Subcutaneous adipose tissue (tissue), 4 donors: ENCODE results near the gene UBD. TPM values are rescaled to one million over a fixed set of nuclear protein-coding genes. Genes with fewer than 3 reads are reported as not detected.

Source experiments
- total RNA-seq, 4 donors: library from RNA; depleted of rRNA; stranded (reverse); fragments of >200 nt; gene quantifications; one replicate each; pipeline ENCODE4 v1.1.0, GENCODE V29; 2016
- TF ChIP-seq, protein P1 (sequence below): fragments of 450-650 bp; IDR thresholded peaks from one replicate; pipeline ENCODE4 v1.5.1; 2016; ENCODE audit warnings: low read depth, mild to moderate bottlenecking, control low read depth, antibody characterized with exemption, moderate library complexity

The UBD gene
- total RNA-seq = 10 to 100 TPM in 1 of 4 donors, not detected in 3; 11.5 TPM

GRCh38 chr6:29559524-29560287 is at the start of gene UBD:
Gene UBD (minus strand): TSS chr6:29559732. CDS start chr6:29559701, 31 bp downstream.
- TF ChIP-seq, protein P1, sequence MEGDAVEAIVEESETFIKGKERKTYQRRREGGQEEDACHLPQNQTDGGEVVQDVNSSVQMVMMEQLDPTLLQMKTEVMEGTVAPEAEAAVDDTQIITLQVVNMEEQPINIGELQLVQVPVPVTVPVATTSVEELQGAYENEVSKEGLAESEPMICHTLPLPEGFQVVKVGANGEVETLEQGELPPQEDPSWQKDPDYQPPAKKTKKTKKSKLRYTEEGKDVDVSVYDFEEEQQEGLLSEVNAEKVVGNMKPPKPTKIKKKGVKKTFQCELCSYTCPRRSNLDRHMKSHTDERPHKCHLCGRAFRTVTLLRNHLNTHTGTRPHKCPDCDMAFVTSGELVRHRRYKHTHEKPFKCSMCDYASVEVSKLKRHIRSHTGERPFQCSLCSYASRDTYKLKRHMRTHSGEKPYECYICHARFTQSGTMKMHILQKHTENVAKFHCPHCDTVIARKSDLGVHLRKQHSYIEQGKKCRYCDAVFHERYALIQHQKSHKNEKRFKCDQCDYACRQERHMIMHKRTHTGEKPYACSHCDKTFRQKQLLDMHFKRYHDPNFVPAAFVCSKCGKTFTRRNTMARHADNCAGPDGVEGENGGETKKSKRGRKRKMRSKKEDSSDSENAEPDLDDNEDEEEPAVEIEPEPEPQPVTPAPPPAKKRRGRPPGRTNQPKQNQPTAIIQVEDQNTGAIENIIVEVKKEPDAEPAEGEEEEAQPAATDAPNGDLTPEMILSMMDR = no peak

- TF ChIP-seq, protein P1 = no peak
Measured at GRCh38 chr6:29608131-29608530, 48.6 kb upstream of the UBD start.

DNA sequence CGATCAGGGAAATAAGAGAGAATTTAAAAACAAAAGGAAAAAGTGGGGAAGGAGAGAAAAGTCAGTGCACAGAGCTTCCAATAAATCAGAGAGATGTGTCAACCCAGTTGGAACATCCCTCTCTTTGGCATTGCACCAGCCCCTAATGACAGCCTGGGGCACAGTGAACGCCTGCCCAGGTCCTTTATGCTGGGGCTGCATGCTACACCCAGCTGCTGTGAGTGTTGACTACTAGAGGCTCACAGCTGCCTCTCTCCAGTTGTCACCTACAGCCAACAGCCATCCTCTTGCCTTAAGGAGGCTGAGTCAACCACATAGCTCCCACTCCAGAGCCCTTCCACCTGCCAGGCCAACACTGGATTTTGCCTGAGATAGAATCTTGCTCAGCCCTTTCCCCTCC is 44.4 kb upstream of the UBD start:
- TF ChIP-seq, protein P1 = no peak

DNA sequence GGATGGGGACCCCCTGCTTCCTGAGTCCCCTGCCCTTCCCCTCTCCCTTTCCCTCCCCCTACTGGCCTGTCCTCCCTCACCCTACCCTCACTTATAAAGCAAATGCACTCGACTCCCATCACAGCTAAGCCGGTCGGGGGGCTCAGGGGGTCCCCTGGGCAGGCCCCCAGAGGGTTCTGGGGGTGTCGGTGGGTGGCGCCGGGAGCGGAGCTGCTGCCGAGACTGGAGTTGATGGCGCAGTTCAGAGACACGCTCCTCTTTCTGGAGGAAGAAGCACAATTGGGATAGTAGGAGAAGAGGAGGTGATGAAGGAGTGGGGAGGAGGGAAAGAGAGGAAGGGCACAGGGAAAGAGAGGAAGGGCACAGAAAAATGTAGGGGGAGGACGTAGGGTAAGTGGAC is 43.9 kb upstream of the UBD start:
- TF ChIP-seq, protein P1 = no peak

DNA sequence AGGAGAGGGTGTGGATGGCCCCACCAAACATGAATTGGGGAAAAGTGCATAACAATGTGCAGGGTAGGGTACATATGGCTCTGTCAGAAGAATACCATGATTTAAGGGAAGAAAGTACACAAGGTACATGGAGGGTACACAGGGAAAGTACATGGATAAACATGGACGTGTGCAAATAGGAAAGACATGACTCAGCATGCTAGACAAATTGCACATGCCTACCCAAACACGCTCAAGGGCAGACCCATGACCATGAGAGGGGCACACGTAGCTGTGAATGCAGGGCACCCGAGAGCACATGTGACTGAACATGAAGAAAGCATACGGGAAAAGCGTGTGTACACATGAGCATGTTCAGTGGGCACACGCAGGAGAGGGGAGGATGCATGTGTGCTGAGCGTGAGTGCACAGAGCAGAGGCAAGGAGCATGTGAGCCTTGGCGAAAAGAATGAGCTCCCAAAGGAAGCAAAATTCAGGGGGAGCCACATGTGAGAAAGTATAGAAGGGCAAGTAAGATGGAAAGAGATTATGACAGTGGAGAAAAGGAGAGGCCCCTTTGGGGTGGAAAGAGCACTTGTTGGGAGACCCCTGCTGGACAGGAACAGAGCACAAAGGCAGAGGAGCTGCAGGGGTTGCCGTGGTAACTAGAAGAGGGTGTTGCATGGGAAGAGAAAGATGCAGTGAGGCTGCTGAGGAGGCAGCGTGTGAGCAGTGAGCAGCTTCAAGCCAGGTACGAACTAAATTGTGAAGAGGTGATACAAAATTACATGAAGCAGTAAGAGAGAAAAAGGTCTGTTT is 43.2 kb upstream of the UBD start:
- TF ChIP-seq, protein P1 = no peak

DNA sequence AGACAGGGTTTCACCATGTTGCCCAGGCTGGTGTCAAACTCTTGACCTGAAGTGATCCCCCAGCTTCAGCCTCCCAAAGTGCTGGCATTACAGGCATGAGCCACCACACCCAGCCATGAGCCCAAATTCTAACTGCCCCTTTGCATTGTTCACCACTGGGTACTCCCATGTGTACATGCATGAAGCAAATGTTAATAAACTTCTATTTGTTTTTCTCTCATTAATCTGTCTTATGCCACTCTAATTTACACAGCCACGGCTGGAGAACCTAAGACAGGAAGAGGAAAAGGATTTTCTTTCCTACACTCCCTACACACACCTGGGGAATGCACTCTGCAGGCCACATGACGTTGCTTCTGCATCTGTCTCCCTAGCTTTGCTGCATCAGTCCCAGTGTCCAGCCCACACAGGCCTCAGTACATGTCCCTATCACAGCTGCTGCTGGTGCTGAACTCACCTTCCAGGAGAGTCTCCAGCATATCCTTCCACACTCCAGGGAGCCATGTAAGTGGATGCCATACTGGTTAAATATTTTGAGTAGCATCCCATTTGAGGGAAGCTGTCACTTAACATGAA is 38.7 kb upstream of the UBD start:
- TF ChIP-seq, protein P1 = no peak

DNA sequence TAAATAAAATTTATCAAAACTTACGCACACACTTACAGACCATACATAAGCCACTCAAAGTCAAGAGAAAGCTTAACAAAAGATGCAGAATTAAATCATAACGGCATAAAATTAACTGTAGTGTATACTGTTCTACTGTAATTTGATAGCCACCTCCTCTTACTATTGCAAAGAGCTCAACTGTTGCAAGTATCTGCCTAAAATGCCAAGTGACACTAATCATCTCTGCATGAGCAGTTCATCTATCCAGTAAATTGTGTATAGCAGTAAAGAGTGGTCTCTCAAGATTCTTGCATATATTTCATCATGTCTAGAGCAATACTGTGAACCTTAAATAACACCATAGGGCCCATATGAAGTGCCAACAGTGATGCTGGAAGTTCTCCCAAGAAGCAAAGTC is 37.7 kb upstream of the UBD start:
- TF ChIP-seq, protein P1 = no peak
